Vagina (tissue), 2 donors: ENCODE results near the gene L3MBTL4.

Source experiments
- CTCF ChIP-seq, 3 experiments: fragments of 450-650 bp in 2 of 3; fragments of 200-600 bp in 1 of 3; sonication (generic) in 1 of 3; IDR thresholded peaks; one replicate each; pipeline ENCODE4 v1.5.1; 2017 to 2019; ENCODE audit warnings: antibody characterized with exemption in 3 of 3, mild to moderate bottlenecking in 2 of 3, moderate library complexity in 2 of 3
- POLR2AphosphoS5 ChIP-seq, 2 donors: sonication (generic); formaldehyde crosslinking; IDR thresholded peaks; one replicate each; pipeline ENCODE4 v1.9.0; 2017; ENCODE audit warnings: antibody characterized with exemption in 2 of 2, mild to moderate bottlenecking in 2 of 2, low read depth in 1 of 2; ENCODE audit not compliant: insufficient read depth in 1 of 2

- no peak for TF ChIP-seq CTCF (IDR thresholded peaks at IDR 0.05)
- no peak for TF ChIP-seq POLR2AphosphoS5 (IDR thresholded peaks at IDR 0.05; ENCODE audit: insufficient read depth in 1 of 2, low read depth in 1 of 2)
These were observed 410.6 kb downstream of the L3MBTL4 start for GRCh38 chr18:6004119-6004518.
